Gastrocnemius medialis (tissue), 4 donors: ENCODE results near the gene APOBEC3H. TPM values are rescaled to one million over a fixed set of nuclear protein-coding genes. Genes with fewer than 3 reads are reported as not detected.
"Not testable (repeated sequence)": the region's sequence is repeated elsewhere in the genome, so short reads cannot be mapped to it uniquely, and the experiment has no call there.

Experiments used
- ATAC-seq, 2 donors: fragments of 150-250 bp; one replicate each; pipeline ENCODE4 v1.9.1; 2016
- DNase-seq, 2 donors: peaks; one replicate each; pipeline ENCODE4 v3.0.0-alpha.2; 2019
- H3K27ac ChIP-seq, 4 donors: fragments of 200-600 bp; sonication (generic); 1 replicate in 1 of 4; 2 replicates in 3 of 4; pipeline ENCODE4 v1.5.1; 2016 to 2018; ENCODE audit warnings: mild to moderate bottlenecking in 2 of 4, moderate library complexity in 1 of 4
- H3K27me3 ChIP-seq, 3 donors: fragments of 200-600 bp; sonication (generic) in 2 of 3; 1 replicate in 1 of 3; 2 replicates in 2 of 3; pipeline versions ENCODE4 v1.5.1 to v1.6.0; 2016 to 2019; ENCODE audit warnings: mild to moderate bottlenecking in 1 of 3, moderate library complexity in 1 of 3
- H3K36me3 ChIP-seq, 2 donors: fragments of 200-600 bp; sonication (generic) in 1 of 2; one replicate each; pipeline ENCODE4 v1.5.1; 2017 to 2018
- H3K4me1 ChIP-seq, 2 donors: fragments of 200-600 bp; sonication (generic) in 1 of 2; one replicate each; pipeline ENCODE4 v1.5.1; 2016 to 2017; ENCODE audit warnings: mild to moderate bottlenecking in 2 of 2
- H3K4me3 ChIP-seq, 4 donors: fragments of 200-600 bp; sonication (generic) in 3 of 4; 1 replicate in 1 of 4; 2 replicates in 3 of 4; pipeline ENCODE4 v1.5.1; 2016 to 2019; ENCODE audit warnings: mild to moderate bottlenecking in 2 of 4
- H3K9me3 ChIP-seq, 3 donors: fragments of 200-600 bp; sonication (generic) in 2 of 3; 1 replicate in 1 of 3; 2 replicates in 2 of 3; pipeline ENCODE4 v1.5.1; 2016 to 2019
- POLR2A ChIP-seq, 2 donors: fragments of 450-650 bp; IDR thresholded peaks; one replicate each; pipeline ENCODE4 v1.6.1; 2017; ENCODE audit warnings: antibody characterized with exemption in 2 of 2, mild to moderate bottlenecking in 2 of 2, moderate library complexity in 2 of 2
- in situ Hi-C, 4 donors: fragments of 200-750 bp; cut with MboI; loops; one replicate each; pipeline versions ENCODE4 v1.15.0 to v1.8.0; 2017; ENCODE audit warnings: low sequenced_read_pairs in 4 of 4
- intact Hi-C: fragments of 100-400 bp; cut with DNase I; formaldehyde crosslinking; loops from one replicate; pipeline ENCODE4 v1.15.1; 2023; ENCODE audit warnings: low total_unique reads
- total RNA-seq, 4 donors: library from RNA; depleted of rRNA; stranded (reverse); fragments of >200 nt; gene quantifications; one replicate each; pipeline versions ENCODE4 v1.1.0 to v1.2.3, GENCODE V29; 2016
- TF ChIP-seq, protein P1 (sequence below), 5 experiments: fragments of 450-650 bp in 3 of 5; fragments of 200-600 bp in 2 of 5; sonication (generic) in 2 of 5; IDR thresholded peaks in 4 of 5; conservative IDR thresholded peaks in 1 of 5; 1 replicate in 4 of 5; 2 replicates in 1 of 5; pipeline ENCODE4 v1.5.1; 2016 to 2019; ENCODE audit warnings: antibody characterized with exemption in 5 of 5, mild to moderate bottlenecking in 3 of 5, moderate library complexity in 3 of 5

The APOBEC3H gene
- total RNA-seq, 4 donors from 2014 or later, result not detected

DNA sequence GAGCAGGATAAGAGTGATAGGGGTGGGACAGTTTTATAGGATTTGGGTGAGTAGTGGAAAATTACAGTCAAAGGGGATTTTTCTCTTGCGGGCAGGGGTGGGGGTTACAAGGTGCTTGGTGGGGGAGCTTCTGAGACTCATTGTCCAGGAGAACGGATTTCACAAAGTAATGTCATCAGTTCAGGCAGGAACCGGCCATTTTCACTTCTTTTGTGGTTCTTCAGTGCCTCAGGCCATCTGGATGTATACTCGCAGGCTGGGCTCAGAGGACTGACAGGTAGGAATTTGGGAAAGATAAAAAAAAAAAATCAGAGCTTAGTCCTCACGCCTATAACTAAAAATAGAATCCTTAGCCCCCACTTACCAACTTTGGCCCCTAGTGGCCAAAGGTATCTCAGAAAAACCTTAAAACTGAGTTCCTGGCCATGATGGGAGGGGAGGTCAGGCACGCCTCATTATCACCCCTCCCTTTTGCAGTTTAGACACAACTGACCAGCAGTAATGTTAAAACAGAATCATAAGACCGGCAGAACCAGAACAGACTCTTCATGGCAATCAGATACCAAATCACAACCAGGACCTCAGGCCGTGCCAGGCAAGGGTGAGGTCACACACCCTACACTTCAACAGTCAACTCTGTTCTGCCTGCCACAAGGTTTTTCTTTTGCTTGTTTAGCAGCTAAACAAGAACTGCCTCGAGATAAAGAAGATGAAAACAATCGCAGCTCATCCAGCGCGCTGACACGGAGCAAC is 28.8 kb upstream of the APOBEC3H start:
- no peak for TF ChIP-seq POLR2A (IDR thresholded peaks at IDR 0.05)
- TF ChIP-seq, protein P1, sequence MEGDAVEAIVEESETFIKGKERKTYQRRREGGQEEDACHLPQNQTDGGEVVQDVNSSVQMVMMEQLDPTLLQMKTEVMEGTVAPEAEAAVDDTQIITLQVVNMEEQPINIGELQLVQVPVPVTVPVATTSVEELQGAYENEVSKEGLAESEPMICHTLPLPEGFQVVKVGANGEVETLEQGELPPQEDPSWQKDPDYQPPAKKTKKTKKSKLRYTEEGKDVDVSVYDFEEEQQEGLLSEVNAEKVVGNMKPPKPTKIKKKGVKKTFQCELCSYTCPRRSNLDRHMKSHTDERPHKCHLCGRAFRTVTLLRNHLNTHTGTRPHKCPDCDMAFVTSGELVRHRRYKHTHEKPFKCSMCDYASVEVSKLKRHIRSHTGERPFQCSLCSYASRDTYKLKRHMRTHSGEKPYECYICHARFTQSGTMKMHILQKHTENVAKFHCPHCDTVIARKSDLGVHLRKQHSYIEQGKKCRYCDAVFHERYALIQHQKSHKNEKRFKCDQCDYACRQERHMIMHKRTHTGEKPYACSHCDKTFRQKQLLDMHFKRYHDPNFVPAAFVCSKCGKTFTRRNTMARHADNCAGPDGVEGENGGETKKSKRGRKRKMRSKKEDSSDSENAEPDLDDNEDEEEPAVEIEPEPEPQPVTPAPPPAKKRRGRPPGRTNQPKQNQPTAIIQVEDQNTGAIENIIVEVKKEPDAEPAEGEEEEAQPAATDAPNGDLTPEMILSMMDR (IDR thresholded peaks at IDR 0.05 in 4 of 5, conservative IDR thresholded peaks at IDR 0.05 in 1 of 5), result no peak
- ATAC-seq, result no peak
- Histone ChIP-seq H3K9me3 (no peaks in the 10 kb centered on the region), H3K27me3 (no peaks in the 10 kb centered on the region), H3K27ac (no peak overlapping the region), H3K4me1 (no peaks in the 10 kb centered on the region), H3K4me3 (no peak overlapping the region), H3K36me3 (no peaks in the 10 kb centered on the region)
- DNase-seq, result no peak
- intact Hi-C loops, result loop anchor here (10.0 kb wide), 1 partner anchor 277 kb away; the partner anchor contains the start of gene SYNGR1
- in situ Hi-C loops, result no loop called here

GRCh38 chr22:39070186-39070585 is 26.9 kb upstream of the APOBEC3H start:
- ATAC-seq (no peak), DNase-seq (no peak)
- H3K4me3 ChIP-seq, result no peak overlapping the region
- in situ Hi-C loops (no loop called here), intact Hi-C loops (no loop called here)
- H3K36me3 ChIP-seq, result no peaks in the 10 kb centered on the region
- H3K27ac ChIP-seq, result no peak overlapping the region
- TF ChIP-seq, protein P1 (IDR thresholded peaks at IDR 0.05 in 4 of 5, conservative IDR thresholded peaks at IDR 0.05 in 1 of 5), result no peak
- TF ChIP-seq POLR2A (IDR thresholded peaks at IDR 0.05), result no peak
- no peaks in the 10 kb centered on the region for H3K9me3 ChIP-seq
- H3K27me3 ChIP-seq, result no peaks in the 10 kb centered on the region
- no peaks in the 10 kb centered on the region for H3K4me1 ChIP-seq

GRCh38 chr22:39072581-39072981 is 24.5 kb upstream of the APOBEC3H start:
- DNase-seq, in situ Hi-C loops, H3K4me3 ChIP-seq, H3K4me1 ChIP-seq, H3K9me3 ChIP-seq, H3K36me3 ChIP-seq, ATAC-seq, intact Hi-C loops, H3K27ac ChIP-seq, H3K27me3 ChIP-seq: not testable (repeated sequence)

- no peak for DNase-seq
Measured at GRCh38 chr22:39073981-39074380, 23.1 kb upstream of the APOBEC3H start.

DNA sequence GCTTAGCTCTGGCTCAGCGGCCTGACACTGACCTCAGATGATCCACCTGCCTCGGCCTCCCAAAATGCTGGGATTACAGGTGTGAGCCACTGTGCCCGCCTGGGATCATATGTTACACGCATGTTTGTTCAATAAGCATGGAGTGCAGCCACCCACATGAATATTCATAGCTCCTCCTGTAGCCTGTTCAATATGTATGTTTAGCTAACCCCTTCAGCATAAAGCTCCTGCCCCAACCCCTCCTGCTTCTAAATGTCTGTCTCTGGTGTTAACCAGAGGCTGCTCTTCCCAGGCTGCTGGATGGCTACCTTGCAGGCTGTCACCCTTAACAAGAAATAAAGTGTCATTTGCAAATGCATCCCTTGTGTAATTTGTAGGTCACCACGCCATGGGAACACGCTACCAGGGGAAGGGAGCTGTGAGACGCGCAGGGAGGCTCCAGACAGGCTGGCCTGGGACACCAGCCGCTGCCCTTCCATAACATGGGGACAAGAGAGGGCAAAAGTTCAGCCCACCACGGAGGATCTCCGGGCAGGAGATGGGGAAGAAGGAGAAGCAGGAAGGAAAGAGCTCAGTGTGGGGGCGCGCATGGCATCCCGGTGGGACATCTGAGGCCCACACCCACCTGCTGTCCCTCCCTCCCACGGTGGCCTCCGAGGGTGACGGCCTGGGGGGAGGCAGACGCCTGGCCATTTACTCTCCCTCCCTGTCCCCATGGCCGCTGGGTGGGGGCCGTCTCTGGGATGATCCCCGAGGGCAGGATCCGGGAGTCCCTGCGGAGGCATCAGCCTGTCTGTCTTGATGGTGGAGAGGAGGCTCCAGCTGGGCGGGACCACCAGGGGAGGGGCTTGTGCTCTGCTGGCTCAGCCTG is 20.7 kb upstream of the APOBEC3H start:
- peak overlapping the region in 1 of 4 donors; percentile 41 for H3K27ac ChIP-seq
- in situ Hi-C loops, H3K9me3 ChIP-seq, DNase-seq, H3K4me1 ChIP-seq, H3K36me3 ChIP-seq, intact Hi-C loops, H3K27me3 ChIP-seq: not testable (repeated sequence)
- peak in 1 of 2 donors; percentile 70 for ATAC-seq
- peak overlapping the region in 3 of 4 donors; percentile 25 to 52 (median 46) for H3K4me3 ChIP-seq

More at GRCh38 chr22:39073981-39074380, 23.1 kb upstream of the APOBEC3H start:
- H3K4me3 ChIP-seq, result no peak overlapping the region
- TF ChIP-seq POLR2A (IDR thresholded peaks at IDR 0.05), result no peak
- TF ChIP-seq, protein P1 (IDR thresholded peaks at IDR 0.05 in 4 of 5, conservative IDR thresholded peaks at IDR 0.05 in 1 of 5), result no peak
- no peaks in the 10 kb centered on the region for H3K27me3 ChIP-seq
- no peaks in the 10 kb centered on the region for H3K36me3 ChIP-seq
- no peak for ATAC-seq
- no peaks in the 10 kb centered on the region for H3K9me3 ChIP-seq
- no peaks in the 10 kb centered on the region for H3K4me1 ChIP-seq
- in situ Hi-C loops, result no loop called here
- intact Hi-C loops, result no loop called here
- H3K27ac ChIP-seq, result no peak overlapping the region

DNA sequence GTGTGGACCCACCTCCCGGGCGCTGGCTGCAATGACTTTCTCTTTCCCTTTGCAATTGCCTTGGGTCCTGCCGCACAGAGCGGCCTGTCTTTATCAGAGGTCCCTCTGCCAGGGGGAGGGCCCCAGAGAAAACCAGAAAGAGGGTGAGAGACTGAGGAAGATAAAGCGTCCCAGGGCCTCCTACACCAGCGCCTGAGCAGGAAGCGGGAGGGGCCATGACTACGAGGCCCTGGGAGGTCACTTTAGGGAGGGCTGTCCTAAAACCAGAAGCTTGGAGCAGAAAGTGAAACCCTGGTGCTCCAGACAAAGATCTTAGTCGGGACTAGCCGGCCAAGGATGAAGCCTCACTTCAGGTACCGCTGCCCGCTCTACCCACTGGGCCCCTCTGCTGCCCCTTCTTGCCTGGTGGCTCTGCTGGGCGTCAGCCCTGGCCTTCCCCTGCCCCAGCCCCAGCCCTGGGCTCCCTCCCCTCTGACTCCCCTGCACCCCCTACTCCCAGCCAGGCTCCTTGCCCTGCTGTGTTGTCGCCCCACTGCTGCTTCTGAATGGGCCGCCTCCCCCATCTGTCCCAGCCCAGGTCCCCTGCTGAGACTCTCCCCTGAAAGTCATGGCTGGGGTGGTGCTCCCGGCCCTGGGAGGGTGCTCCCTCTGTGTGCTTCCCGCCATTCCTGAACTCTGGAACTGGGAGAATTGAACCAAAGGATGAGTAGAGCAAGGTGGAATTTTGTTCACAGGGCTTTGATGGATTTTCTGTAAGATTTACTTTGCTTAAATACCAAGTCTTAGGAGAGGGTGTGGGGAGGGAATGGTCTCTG is 19.8 kb upstream of the APOBEC3H start, which contains the start of gene APOBEC3G:
TSS of gene APOBEC3G (plus strand) at position 250 of the 815 bp plus-strand sequence. CDS start at position 337, 87 bp downstream.
- H3K36me3 ChIP-seq, result not testable (repeated sequence)

GRCh38 chr22:39077912-39078311 is 19.1 kb upstream of the APOBEC3H start:
- DNase-seq, in situ Hi-C loops, H3K36me3 ChIP-seq, H3K9me3 ChIP-seq, intact Hi-C loops, H3K27ac ChIP-seq, H3K27me3 ChIP-seq, H3K4me1 ChIP-seq, ATAC-seq: not testable (repeated sequence)
- H3K4me3 ChIP-seq, result peak overlapping the region in 1 of 4 donors; percentile 52

More for the DNA sequence above, 19.8 kb upstream of the APOBEC3H start, which contains the start of gene APOBEC3G:
- ATAC-seq (peak; percentile 76 to 79), DNase-seq (peak; percentile 11 to 31)
- H3K4me3 ChIP-seq, result peak within 1 kb of the TSS; percentile 46 to 52 (median 48)
- in situ Hi-C loops, H3K9me3 ChIP-seq, intact Hi-C loops, H3K4me1 ChIP-seq, H3K27me3 ChIP-seq: not testable (repeated sequence)
- H3K27ac ChIP-seq, result peak within 1 kb of the TSS; percentile 64 to 69 (median 66)
